Panc1 (cell line): Measurements from ENCODE around the gene NPIPB12. TPM values are rescaled to one million over a fixed set of nuclear protein-coding genes. Genes with fewer than 3 reads are reported as not detected.
"Not testable (repeated sequence)": the region's sequence is repeated elsewhere in the genome, so short reads cannot be mapped to it uniquely, and the experiment has no call there.

Experiments
- ATAC-seq: fragments of 200-7000 bp; cut with Tn5 transposase; 2 replicates; pipeline ENCODE4 v1.9.1; 2020; ENCODE audit warnings: mild to moderate bottlenecking, moderate library complexity
- Bru-seq: library from RNA; stranded (reverse); fragments of 400-500 nt; gene quantifications from one replicate; lab custom pipeline; 2021; lab: Mats Ljungman, UMichigan
- BruChase-seq, 2 experiments: library from RNA; stranded (reverse); fragments of 400-500 nt; gene quantifications; one replicate each; lab custom pipeline; 2021; lab: Mats Ljungman, UMichigan
- BruUV-seq: library from RNA; stranded (reverse); fragments of 400-500 nt; replicated peaks from 2 replicates; lab custom pipeline; 2021; lab: Mats Ljungman, UMichigan
- CTCF ChIA-PET: fragments of 300-600 bp; sonication (Branson Sonifier 250); formaldehyde crosslinking; loops from one replicate; lab custom pipeline; 2022; ENCODE audit warnings: antibody characterized with exemption; lab: Charles Lee
- POLR2A ChIA-PET: fragments of 300-600 bp; sonication (Branson Sonifier 250); formaldehyde crosslinking; loops from one replicate; lab custom pipeline; 2022; ENCODE audit warnings: antibody characterized with exemption; lab: Charles Lee
- DNase-seq: peaks from one replicate; pipeline ENCODE4 v3.0.0-alpha.2; 2010; ENCODE audit warnings: low read depth, low spot score
- H3K27ac ChIP-seq: 2 replicates; pipeline ENCODE4 v1.5.1; 2011; ENCODE audit warnings: mild to moderate bottlenecking, low read length, inconsistent platforms
- H3K27me3 ChIP-seq: fragments of 200-500 bp; sonication (Bioruptor generic); 2 replicates; pipeline ENCODE4 v1.6.0; 2014; ENCODE audit warnings: low read length, inconsistent platforms; ENCODE audit not compliant: control insufficient read depth, insufficient read depth
- H3K36me3 ChIP-seq: fragments of 200-500 bp; sonication (Bioruptor generic); 2 replicates; pipeline ENCODE4 v1.5.1; 2014; ENCODE audit warnings: inconsistent platforms, mild to moderate bottlenecking, low read length, moderate library complexity; ENCODE audit not compliant: control insufficient read depth, insufficient read depth
- H3K4me1 ChIP-seq: 2 replicates; pipeline ENCODE4 v1.5.1; 2011; ENCODE audit warnings: inconsistent platforms, mild to moderate bottlenecking, low read length, moderate library complexity; ENCODE audit not compliant: control insufficient read depth, insufficient read depth
- H3K4me3 ChIP-seq, 2 experiments: 2 replicates each; pipeline ENCODE4 v1.5.1; 2011 to 2012; ENCODE audit warnings: low read depth in 2 of 2, low read length in 2 of 2, mild to moderate bottlenecking in 2 of 2, inconsistent platforms in 1 of 2, moderate library complexity in 1 of 2
- H3K9me3 ChIP-seq: fragments of 200-500 bp; sonication (Bioruptor generic); 2 replicates; pipeline ENCODE4 v1.5.1; 2014; ENCODE audit warnings: low read depth, mild to moderate bottlenecking, inconsistent platforms, low read length, moderate library complexity; ENCODE audit not compliant: control insufficient read depth, insufficient read depth
- in situ Hi-C: cut with HindIII; loops from 2 replicates; pipeline ENCODE4 v1.10.0; 2016; ENCODE audit warnings: low sequenced_read_pairs, low pct_unique_long_range_greater_than_20kb
- intact Hi-C: fragments of 100-400 bp; cut with micrococcal nuclease; formaldehyde crosslinking; loops from one replicate; pipeline ENCODE4 v1.10.0; 2022; ENCODE audit not compliant: unreplicated experiment
- long read RNA-seq: library from polyadenylated mRNA; unstranded; transcript quantifications from one replicate; pipeline ENCODE4 v2.0.0, GENCODE V29; 2021; ENCODE audit not compliant: unreplicated experiment
- polyA plus RNA-seq: library from polyadenylated mRNA; unstranded; fragments of >200 nt; gene quantifications from one replicate; pipeline ENCODE4 v1.2.1, GENCODE V29; 2012; ENCODE audit warnings: missing spikeins; ENCODE audit not compliant: insufficient read length
- total RNA-seq: library from RNA; stranded (reverse); gene quantifications from one replicate; pipeline ENCODE4 v1.2.1, GENCODE V29; 2021; ENCODE audit not compliant: unreplicated experiment

NPIPB12 gene
- 55.3 TPM for total RNA-seq
- 46.9 TPM for polyA plus RNA-seq
- Bru-seq, nascent RNA = percentile 68 among the genes with signal in this experiment
- BruChase-seq, experiment 1, labeled RNA remaining after a 2-hour chase = percentile 73 among the genes with signal in this experiment
- percentile 74 among the genes with signal in this experiment for BruChase-seq, experiment 2, labeled RNA remaining after a 6-hour chase
- long read RNA-seq, partial matches to known transcripts = 0 of 6 reads
- long read RNA-seq, other reads (novel, unspliced or antisense) = 6 of 6 reads

GRCh38 chr16:29506308-29506707, at the start of gene NPIPB12:
Gene NPIPB12, minus strand, starts transcription at chr16:29506408.
- H3K36me3 ChIP-seq, intact Hi-C loops, in situ Hi-C loops, BruUV-seq, POLR2A ChIA-PET, H3K4me3 ChIP-seq, CTCF ChIA-PET, DNase-seq, H3K27ac ChIP-seq, H3K27me3 ChIP-seq, H3K9me3 ChIP-seq, ATAC-seq, H3K4me1 ChIP-seq: not testable (repeated sequence)

- CTCF ChIA-PET, in situ Hi-C loops, BruUV-seq, H3K4me3 ChIP-seq, H3K27ac ChIP-seq, H3K4me1 ChIP-seq, POLR2A ChIA-PET, DNase-seq, intact Hi-C loops, ATAC-seq, H3K36me3 ChIP-seq, H3K27me3 ChIP-seq, H3K9me3 ChIP-seq: not testable (repeated sequence)
Observed at GRCh38 chr16:29521520-29521919, 15.3 kb upstream of the NPIPB12 start.

GRCh38 chr16:29482276-29482675, 23.9 kb downstream of the NPIPB12 start:
- H3K27ac ChIP-seq, CTCF ChIA-PET, H3K36me3 ChIP-seq, H3K4me1 ChIP-seq, H3K9me3 ChIP-seq, DNase-seq, H3K27me3 ChIP-seq, ATAC-seq, POLR2A ChIA-PET, intact Hi-C loops, in situ Hi-C loops, H3K4me3 ChIP-seq, BruUV-seq: not testable (repeated sequence)

- H3K36me3 ChIP-seq, H3K27me3 ChIP-seq, CTCF ChIA-PET, ATAC-seq, H3K27ac ChIP-seq, H3K9me3 ChIP-seq, in situ Hi-C loops, H3K4me3 ChIP-seq, H3K4me1 ChIP-seq, DNase-seq, intact Hi-C loops, POLR2A ChIA-PET, BruUV-seq: not testable (repeated sequence)
Observed at GRCh38 chr16:29472065-29472464, 34.1 kb downstream of the NPIPB12 start.

GRCh38 chr16:29469660-29470059, 36.5 kb downstream of the NPIPB12 start:
- H3K4me3 ChIP-seq, intact Hi-C loops, H3K27ac ChIP-seq, in situ Hi-C loops, H3K9me3 ChIP-seq, BruUV-seq, H3K27me3 ChIP-seq, H3K36me3 ChIP-seq, CTCF ChIA-PET, POLR2A ChIA-PET, H3K4me1 ChIP-seq, DNase-seq: not testable (repeated sequence)
- ATAC-seq = peak; percentile 17; the same call in 1 of the 2 replicates

GRCh38 chr16:29467654-29468366, 38.4 kb downstream of the NPIPB12 start:
- ATAC-seq = peak; percentile 31; the same call in 1 of the 2 replicates
- CTCF ChIA-PET, in situ Hi-C loops, intact Hi-C loops, H3K36me3 ChIP-seq, H3K27ac ChIP-seq, H3K27me3 ChIP-seq, H3K4me1 ChIP-seq, POLR2A ChIA-PET, H3K4me3 ChIP-seq, H3K9me3 ChIP-seq, DNase-seq, BruUV-seq: not testable (repeated sequence)

GRCh38 chr16:29466904-29467303, 39.3 kb downstream of the NPIPB12 start:
- H3K4me1 ChIP-seq, H3K27ac ChIP-seq, H3K27me3 ChIP-seq, H3K36me3 ChIP-seq, H3K4me3 ChIP-seq, DNase-seq, BruUV-seq, in situ Hi-C loops, H3K9me3 ChIP-seq, intact Hi-C loops, CTCF ChIA-PET, POLR2A ChIA-PET: not testable (repeated sequence)
- peak; percentile 59 for ATAC-seq
